ENCODE measurements around the gene OPTN.

DNA sequence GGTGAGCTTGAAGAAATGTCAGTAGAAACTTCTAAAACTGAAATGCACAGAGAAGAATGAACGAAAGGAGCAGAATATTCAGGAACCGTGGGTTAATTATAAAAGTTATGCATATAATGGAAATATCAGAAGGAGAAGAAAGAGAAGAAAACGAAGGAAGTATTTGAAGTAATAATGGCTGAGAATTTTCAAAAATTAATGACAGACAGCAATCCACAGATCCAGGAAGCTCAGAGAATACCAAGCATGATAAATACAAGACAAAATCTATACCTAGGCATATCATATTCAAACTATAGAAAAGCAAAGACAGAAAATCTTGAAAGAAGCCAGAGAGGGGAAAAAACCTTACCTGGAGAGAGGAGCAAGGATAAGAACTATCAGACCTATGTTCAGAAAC lies 44.9 kb downstream of the OPTN start:
- TF ChIP-seq, protein P1, sequence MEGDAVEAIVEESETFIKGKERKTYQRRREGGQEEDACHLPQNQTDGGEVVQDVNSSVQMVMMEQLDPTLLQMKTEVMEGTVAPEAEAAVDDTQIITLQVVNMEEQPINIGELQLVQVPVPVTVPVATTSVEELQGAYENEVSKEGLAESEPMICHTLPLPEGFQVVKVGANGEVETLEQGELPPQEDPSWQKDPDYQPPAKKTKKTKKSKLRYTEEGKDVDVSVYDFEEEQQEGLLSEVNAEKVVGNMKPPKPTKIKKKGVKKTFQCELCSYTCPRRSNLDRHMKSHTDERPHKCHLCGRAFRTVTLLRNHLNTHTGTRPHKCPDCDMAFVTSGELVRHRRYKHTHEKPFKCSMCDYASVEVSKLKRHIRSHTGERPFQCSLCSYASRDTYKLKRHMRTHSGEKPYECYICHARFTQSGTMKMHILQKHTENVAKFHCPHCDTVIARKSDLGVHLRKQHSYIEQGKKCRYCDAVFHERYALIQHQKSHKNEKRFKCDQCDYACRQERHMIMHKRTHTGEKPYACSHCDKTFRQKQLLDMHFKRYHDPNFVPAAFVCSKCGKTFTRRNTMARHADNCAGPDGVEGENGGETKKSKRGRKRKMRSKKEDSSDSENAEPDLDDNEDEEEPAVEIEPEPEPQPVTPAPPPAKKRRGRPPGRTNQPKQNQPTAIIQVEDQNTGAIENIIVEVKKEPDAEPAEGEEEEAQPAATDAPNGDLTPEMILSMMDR (IDR thresholded peaks at IDR 0.05): no peak
- TF ChIP-seq EP300 (IDR thresholded peaks at IDR 0.05) (no peak), POLR2A (IDR thresholded peaks at IDR 0.05) (no peak)
